Hepatocyte (in vitro differentiated cells): Measurements from ENCODE around the gene TTLL10. TPM values are rescaled to one million over a fixed set of nuclear protein-coding genes. Genes with fewer than 3 reads are reported as not detected.

Experiments
- DNase-seq: peaks from one replicate; pipeline ENCODE4 v3.0.0-alpha.2; 2016; ENCODE audit warnings: low spot score
- H2AFZ ChIP-seq: fragments of 200-600 bp; sonication (generic); 2 replicates; pipeline ENCODE4 v1.6.0; 2016; ENCODE audit warnings: antibody characterized with exemption, mild to moderate bottlenecking
- H3K27ac ChIP-seq: fragments of 200-600 bp; sonication (generic); 2 replicates; pipeline ENCODE4 v1.5.1; 2016; ENCODE audit warnings: mild to moderate bottlenecking
- H3K27me3 ChIP-seq: fragments of 200-600 bp; sonication (generic); 2 replicates; pipeline ENCODE4 v1.6.1; 2016
- H3K36me3 ChIP-seq: fragments of 200-600 bp; sonication (generic); replicated peaks from 2 replicates; pipeline ENCODE4 v1.5.1; 2016; ENCODE audit warnings: low read depth; ENCODE audit not compliant: insufficient read depth
- H3K4me1 ChIP-seq: fragments of 200-600 bp; sonication (generic); 2 replicates; pipeline ENCODE4 v1.5.1; 2016; ENCODE audit warnings: mild to moderate bottlenecking, moderate library complexity; ENCODE audit not compliant: insufficient read depth
- H3K4me2 ChIP-seq: fragments of 200-600 bp; sonication (generic); 2 replicates; pipeline ENCODE4 v1.6.0; 2016
- H3K4me3 ChIP-seq: fragments of 200-600 bp; sonication (generic); 2 replicates; pipeline ENCODE4 v1.5.1; 2016; ENCODE audit warnings: mild to moderate bottlenecking
- H3K79me2 ChIP-seq: fragments of 200-600 bp; sonication (generic); 2 replicates; pipeline ENCODE4 v1.6.0; 2017; ENCODE audit warnings: mild to moderate bottlenecking
- H3K9me2 ChIP-seq: fragments of 200-600 bp; sonication (generic); replicated peaks from 2 replicates; pipeline ENCODE4 v1.6.0; 2017; ENCODE audit warnings: mild to moderate bottlenecking; ENCODE audit not compliant: insufficient read depth
- H3K9me3 ChIP-seq: fragments of 200-600 bp; sonication (generic); 2 replicates; pipeline ENCODE4 v1.5.1; 2016; ENCODE audit warnings: low read depth, mild to moderate bottlenecking
- H4K20me1 ChIP-seq: fragments of 200-600 bp; sonication (generic); 2 replicates; pipeline ENCODE4 v1.6.0; 2016; ENCODE audit warnings: mild to moderate bottlenecking; ENCODE audit not compliant: insufficient read depth, poor library complexity, severe bottlenecking
- CTCF ChIP-seq: fragments of 200-600 bp; sonication (generic); IDR thresholded peaks from 2 replicates; pipeline ENCODE4 v1.5.1; 2016; ENCODE audit warnings: antibody characterized with exemption, mild to moderate bottlenecking; ENCODE audit not compliant: poor library complexity
- EZH2 ChIP-seq: fragments of 200-600 bp; sonication (generic); IDR thresholded peaks from 2 replicates; pipeline ENCODE4 v1.6.1; 2016; ENCODE audit warnings: antibody characterized with exemption, mild to moderate bottlenecking, borderline replicate concordance
- EZH2phosphoT487 ChIP-seq: fragments of 200-600 bp; sonication (generic); IDR thresholded peaks from one replicate; pipeline ENCODE4 v1.6.1; 2018; ENCODE audit warnings: antibody characterized with exemption, mild to moderate bottlenecking, low read depth, moderate library complexity; ENCODE audit not compliant: unreplicated experiment, severe bottlenecking
- WGBS: methylation state at CpG from one replicate; pipeline ENCODE4 v1.1.6; 2016; ENCODE audit warnings: low lambda C conversion rate; ENCODE audit errors: missing lambda C conversion rate; 5-methylcytosine and 5-hydroxymethylcytosine counted together
- polyA plus RNA-seq: library from polyadenylated mRNA; unstranded; fragments of >200 nt; fragmentation: Nextera tagmentation; extraction: Ambion mirVana; gene quantifications from 2 replicates; pipeline ENCODE4 v1.2.1, GENCODE V29; 2016
- total RNA-seq: library from RNA; depleted of rRNA; stranded (reverse); fragments of >200 nt; gene quantifications from 2 replicates; pipeline ENCODE4 v1.2.3, GENCODE V29; 2014

TTLL10 gene
- total and polyA plus RNA-seq, 2 experiments from 2014 or later = 0.69 TPM; not detected in 1

- Histone ChIP-seq H3K27ac (no peak overlapping the region), H2AFZ (no peak overlapping the region), H3K4me3 (no peak overlapping the region), H3K36me3 (no peaks in the 10 kb centered on the region), H3K9me2 (no peaks in the 10 kb centered on the region), H3K4me2 (no peak overlapping the region), H3K79me2 (peaks cover 23% of the 10 kb centered on the region), H3K4me1 (no peaks in the 10 kb centered on the region), H4K20me1 (peaks cover 30% of the 10 kb centered on the region), H3K27me3 (no peaks in the 10 kb centered on the region), H3K9me3 (no peaks in the 10 kb centered on the region)
- TF ChIP-seq EZH2 = no peak
- TF ChIP-seq EZH2phosphoT487 = no peak
- no peak for TF ChIP-seq CTCF
- WGBS = 98% methylated on average over 23 of the region's 30 CpGs
- DNase-seq = no peak
Observed at GRCh38 chr1:1221887-1222574, 48.4 kb downstream of the TTLL10 start.

- 98% methylated on average over 44 of the region's 44 CpGs for WGBS
- H4K20me1 ChIP-seq = peaks cover 31% of the 10 kb centered on the region
- H3K36me3 ChIP-seq = no peaks in the 10 kb centered on the region
Observed at GRCh38 chr1:1222575-1223225, 49.0 kb downstream of the TTLL10 start.

GRCh38 chr1:1223321-1223720 lies 49.6 kb downstream of the TTLL10 start:
- TF ChIP-seq EZH2phosphoT487 (no peak), EZH2 (no peak), CTCF (no peak)
- H3K36me3 ChIP-seq = no peaks in the 10 kb centered on the region
- H4K20me1 ChIP-seq = peaks cover 34% of the 10 kb centered on the region

More at GRCh38 chr1:1222575-1223225, 49.0 kb downstream of the TTLL10 start:
- H3K9me3 ChIP-seq = no peaks in the 10 kb centered on the region
- H3K9me2 ChIP-seq = no peaks in the 10 kb centered on the region
- TF ChIP-seq EZH2phosphoT487 (no peak), EZH2 (no peak), CTCF (no peak)
- H2AFZ ChIP-seq = no peak overlapping the region
- no peaks in the 10 kb centered on the region for H3K4me1 ChIP-seq
- H3K4me3 ChIP-seq = no peak overlapping the region
- H3K4me2 ChIP-seq = no peak overlapping the region
- peaks cover 28% of the 10 kb centered on the region for H3K79me2 ChIP-seq
- no peak for DNase-seq
- no peak overlapping the region for H3K27ac ChIP-seq
- H3K27me3 ChIP-seq = no peaks in the 10 kb centered on the region

More at GRCh38 chr1:1223321-1223720, 49.6 kb downstream of the TTLL10 start:
- no peak overlapping the region for H2AFZ ChIP-seq
- H3K79me2 ChIP-seq = peaks cover 34% of the 10 kb centered on the region
- no peak overlapping the region for H3K27ac ChIP-seq
- H3K4me2 ChIP-seq = no peak overlapping the region
- H3K4me1 ChIP-seq = no peaks in the 10 kb centered on the region
- H3K4me3 ChIP-seq = no peak overlapping the region
- H3K9me3 ChIP-seq = no peaks in the 10 kb centered on the region
- WGBS = over 99% methylated on average over 12 of the region's 15 CpGs
- no peak for DNase-seq
- H3K9me2 ChIP-seq = no peaks in the 10 kb centered on the region
- H3K27me3 ChIP-seq = no peaks in the 10 kb centered on the region
